PC-3 (cell line): ENCODE measurements around the gene ADAMTSL1. TPM values are rescaled to one million over a fixed set of nuclear protein-coding genes. Genes with fewer than 3 reads are reported as not detected.

Experiments used
- ATAC-seq: fragments of 200-7000 bp; cut with Tn5 transposase; 2 replicates; pipeline ENCODE4 v1.9.1; 2020; ENCODE audit warnings: mild to moderate bottlenecking, moderate library complexity
- BruUV-seq: library from RNA; stranded (reverse); fragments of 400-500 nt; replicated peaks from 2 replicates; lab custom pipeline; 2021; lab: Mats Ljungman, UMichigan
- CTCF ChIA-PET: fragments of 300-600 bp; sonication (Branson Sonifier 250); formaldehyde crosslinking; loops from one replicate; lab custom pipeline; 2022; ENCODE audit warnings: antibody characterized with exemption; lab: Charles Lee
- POLR2A ChIA-PET: fragments of 300-600 bp; sonication (Branson Sonifier 250); formaldehyde crosslinking; loops from one replicate; lab custom pipeline; 2022; ENCODE audit warnings: antibody characterized with exemption; ENCODE audit not compliant: unreplicated experiment; lab: Charles Lee
- DNase-seq: peaks from one replicate; pipeline ENCODE4 v3.0.0-alpha.2; 2015
- H2AFZ ChIP-seq: fragments of 300-600 bp; sonication (generic); 2 replicates; pipeline ENCODE4 v1.6.0; 2016; ENCODE audit warnings: antibody characterized with exemption, low read length
- H3F3A ChIP-seq: fragments of 300-600 bp; sonication (generic); one replicate; pipeline ENCODE4 v1.6.0; 2017; ENCODE audit warnings: antibody characterized with exemption, low read length, control low read depth, mild to moderate bottlenecking; ENCODE audit not compliant: unreplicated experiment
- H3K27ac ChIP-seq: fragments of 300-600 bp; sonication (generic); 2 replicates; pipeline ENCODE4 v1.5.1; 2016; ENCODE audit warnings: mild to moderate bottlenecking, low read length
- H3K27me3 ChIP-seq: fragments of 300-600 bp; sonication (generic); 2 replicates; pipeline ENCODE4 v1.6.1; 2016; ENCODE audit warnings: low read length, mixed read lengths
- H3K36me3 ChIP-seq: fragments of 300-600 bp; sonication (generic); 2 replicates; pipeline ENCODE4 v1.6.1; 2016; ENCODE audit warnings: low read depth, mixed run types, low read length, mixed read lengths
- H3K4me1 ChIP-seq: fragments of 300-600 bp; sonication (generic); 2 replicates; pipeline ENCODE4 v1.5.1; 2016; ENCODE audit warnings: low read length; ENCODE audit not compliant: insufficient read depth
- H3K4me2 ChIP-seq: fragments of 300-600 bp; sonication (generic); 2 replicates; pipeline ENCODE4 v1.6.0; 2016; ENCODE audit warnings: low read length
- H3K4me3 ChIP-seq: fragments of 300-600 bp; sonication (generic); 2 replicates; pipeline ENCODE4 v1.5.1; 2016; ENCODE audit warnings: mild to moderate bottlenecking, low read length, mixed read lengths
- H3K79me2 ChIP-seq: fragments of 300-600 bp; sonication (generic); 2 replicates; pipeline ENCODE4 v1.6.1; 2017; ENCODE audit warnings: low read length, mixed read lengths
- H3K9ac ChIP-seq: fragments of 300-600 bp; sonication (generic); 2 replicates; pipeline ENCODE4 v1.6.0; 2016; ENCODE audit warnings: mild to moderate bottlenecking, low read length
- H3K9me2 ChIP-seq: fragments of 300-600 bp; sonication (generic); replicated peaks from 2 replicates; pipeline ENCODE4 v1.6.1; 2016; ENCODE audit warnings: mixed run types, low read length, mixed read lengths
- H3K9me3 ChIP-seq: fragments of 300-600 bp; sonication (generic); 2 replicates; pipeline ENCODE4 v1.6.1; 2016; ENCODE audit warnings: low read length, mixed read lengths
- H4K20me1 ChIP-seq: fragments of 300-600 bp; sonication (generic); 2 replicates; pipeline ENCODE4 v1.6.1; 2016; ENCODE audit warnings: low read length, mixed read lengths
- EZH2 ChIP-seq: fragments of 300-600 bp; sonication (generic); IDR thresholded peaks from one replicate; pipeline ENCODE4 v1.6.1; 2017; ENCODE audit warnings: antibody characterized with exemption, mild to moderate bottlenecking, low read length; ENCODE audit not compliant: unreplicated experiment
- EZH2phosphoT487 ChIP-seq: fragments of 300-600 bp; sonication (generic); IDR thresholded peaks from 2 replicates; pipeline ENCODE4 v1.6.1; 2018; ENCODE audit warnings: mild to moderate bottlenecking, antibody characterized with exemption, low read length, borderline replicate concordance
- intact Hi-C: fragments of 100-400 bp; cut with micrococcal nuclease; formaldehyde crosslinking; loops from 2 replicates; pipeline ENCODE4 v1.9.0; 2023
- total RNA-seq: library from RNA; depleted of rRNA; stranded (reverse); fragments of >200 nt; gene quantifications from 2 replicates; pipeline ENCODE4 v1.2.3, GENCODE V29; 2014
- TF ChIP-seq, protein P1 (sequence below): fragments of 300-600 bp; sonication (generic); conservative IDR thresholded peaks from 2 replicates; pipeline ENCODE4 v1.5.1; 2017; ENCODE audit warnings: antibody characterized with exemption, low read depth, mild to moderate bottlenecking, low read length

Gene ADAMTSL1
- total RNA-seq, 1 experiment from 2014 or later: 0.26 TPM

DNA sequence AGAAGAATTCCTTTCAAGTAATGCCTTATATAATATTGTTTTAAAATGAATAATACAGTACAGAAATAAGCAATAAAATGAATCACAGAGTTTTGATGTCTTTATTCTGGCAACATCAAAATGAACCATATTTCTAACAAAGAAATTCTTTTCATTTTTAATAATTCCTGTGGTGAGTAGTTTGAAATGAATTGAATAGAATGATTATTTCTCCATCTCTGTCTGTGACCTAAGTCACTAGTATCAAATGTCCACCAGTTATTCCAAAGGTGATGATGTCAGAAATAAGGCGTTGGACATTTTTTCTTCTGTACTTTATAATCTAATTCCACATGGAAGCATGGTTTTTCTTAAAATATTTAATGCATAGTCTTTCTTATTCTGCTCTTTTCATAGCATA, 106.2 kb downstream of the ADAMTSL1 start:
- no peak overlapping the region for H3K9ac ChIP-seq
- TF ChIP-seq EZH2phosphoT487 (no peak), EZH2 (no peak)
- TF ChIP-seq, protein P1, sequence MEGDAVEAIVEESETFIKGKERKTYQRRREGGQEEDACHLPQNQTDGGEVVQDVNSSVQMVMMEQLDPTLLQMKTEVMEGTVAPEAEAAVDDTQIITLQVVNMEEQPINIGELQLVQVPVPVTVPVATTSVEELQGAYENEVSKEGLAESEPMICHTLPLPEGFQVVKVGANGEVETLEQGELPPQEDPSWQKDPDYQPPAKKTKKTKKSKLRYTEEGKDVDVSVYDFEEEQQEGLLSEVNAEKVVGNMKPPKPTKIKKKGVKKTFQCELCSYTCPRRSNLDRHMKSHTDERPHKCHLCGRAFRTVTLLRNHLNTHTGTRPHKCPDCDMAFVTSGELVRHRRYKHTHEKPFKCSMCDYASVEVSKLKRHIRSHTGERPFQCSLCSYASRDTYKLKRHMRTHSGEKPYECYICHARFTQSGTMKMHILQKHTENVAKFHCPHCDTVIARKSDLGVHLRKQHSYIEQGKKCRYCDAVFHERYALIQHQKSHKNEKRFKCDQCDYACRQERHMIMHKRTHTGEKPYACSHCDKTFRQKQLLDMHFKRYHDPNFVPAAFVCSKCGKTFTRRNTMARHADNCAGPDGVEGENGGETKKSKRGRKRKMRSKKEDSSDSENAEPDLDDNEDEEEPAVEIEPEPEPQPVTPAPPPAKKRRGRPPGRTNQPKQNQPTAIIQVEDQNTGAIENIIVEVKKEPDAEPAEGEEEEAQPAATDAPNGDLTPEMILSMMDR: no peak
- H3K36me3 ChIP-seq: no peaks in the 10 kb centered on the region
- intact Hi-C loops: no loop called here
- no peaks in the 10 kb centered on the region for H3K27me3 ChIP-seq
- BruUV-seq: no TSS peak
- no peaks in the 10 kb centered on the region for H3F3A ChIP-seq
- H3K4me3 ChIP-seq: no peak overlapping the region
- DNase-seq (no peak), ATAC-seq (no peak)
- H4K20me1 ChIP-seq: no peaks in the 10 kb centered on the region
- H3K9me2 ChIP-seq: no peaks in the 10 kb centered on the region
- ChIA-PET POLR2A (no interaction called here), CTCF (no interaction called here)
- no peak overlapping the region for H3K4me2 ChIP-seq
- no peak overlapping the region for H3K27ac ChIP-seq
- H2AFZ ChIP-seq: no peak overlapping the region
- no peaks in the 10 kb centered on the region for H3K4me1 ChIP-seq
- no peaks in the 10 kb centered on the region for H3K79me2 ChIP-seq
- H3K9me3 ChIP-seq: no peaks in the 10 kb centered on the region

DNA sequence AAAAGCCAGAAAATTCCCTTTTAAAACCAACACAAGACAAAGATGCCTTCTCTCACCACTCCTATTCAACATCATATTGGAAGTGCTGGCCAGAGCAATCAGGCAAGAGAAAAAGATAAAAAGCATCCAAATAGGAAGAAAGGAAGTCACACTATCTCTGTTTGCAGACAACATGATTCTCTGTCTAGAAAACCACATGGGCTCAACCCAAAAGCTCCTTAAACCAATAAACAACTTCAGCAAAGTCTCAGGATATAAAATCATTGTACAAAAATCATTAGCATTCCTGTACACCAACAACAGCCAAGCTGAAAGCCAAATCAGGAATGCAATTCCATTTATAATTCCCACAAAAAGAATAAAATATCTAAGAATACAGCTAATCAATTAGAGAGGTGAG, 112.0 kb downstream of the ADAMTSL1 start:
- H3K9ac ChIP-seq: no peak overlapping the region
- no peaks in the 10 kb centered on the region for H3F3A ChIP-seq
- H3K36me3 ChIP-seq: no peaks in the 10 kb centered on the region
- TF ChIP-seq, protein P1: no peak
- TF ChIP-seq EZH2: no peak
- no peak for TF ChIP-seq EZH2phosphoT487
- H3K4me2 ChIP-seq: no peak overlapping the region
- ChIA-PET POLR2A (no interaction called here), CTCF (no interaction called here)
- no peak overlapping the region for H3K27ac ChIP-seq
- H3K79me2 ChIP-seq: no peaks in the 10 kb centered on the region
- intact Hi-C loops: no loop called here
- no peaks in the 10 kb centered on the region for H3K4me1 ChIP-seq
- no peak overlapping the region for H3K4me3 ChIP-seq
- no peaks in the 10 kb centered on the region for H4K20me1 ChIP-seq
- H2AFZ ChIP-seq: no peak overlapping the region
- no TSS peak for BruUV-seq
- no peaks in the 10 kb centered on the region for H3K9me2 ChIP-seq
- DNase-seq (no peak), ATAC-seq (no peak)
- H3K27me3 ChIP-seq: no peaks in the 10 kb centered on the region
- H3K9me3 ChIP-seq: 0 out of 2 replicates have a peak, but pooled peaks cover under 1% of the 10 kb centered on the region

DNA sequence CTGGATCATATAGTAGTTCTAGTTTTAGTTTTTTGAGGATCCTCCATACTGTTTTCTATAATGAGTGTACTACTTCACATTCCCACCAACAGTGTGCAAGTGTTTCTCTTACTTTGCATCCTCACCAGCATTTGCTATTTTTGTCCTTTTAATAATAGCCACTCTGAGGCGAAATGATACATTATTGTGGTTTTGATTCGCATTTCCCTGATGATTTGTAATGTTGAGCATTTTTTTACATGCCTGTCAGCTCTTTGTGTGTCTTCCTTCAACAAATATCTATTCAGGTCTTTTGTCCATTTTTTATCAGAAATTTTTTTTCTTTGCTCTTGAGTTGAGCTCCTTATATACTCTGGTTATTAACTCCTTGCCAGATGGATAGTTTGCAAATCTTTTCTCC, 114.0 kb downstream of the ADAMTSL1 start:
- CTCF ChIA-PET: no interaction called here
- TF ChIP-seq EZH2 (no peak), EZH2phosphoT487 (no peak)
- TF ChIP-seq, protein P1: no peak
- DNase-seq (no peak), ATAC-seq (no peak)
- Histone ChIP-seq H3K4me3 (no peak overlapping the region), H3K9ac (no peak overlapping the region), H3K36me3 (no peaks in the 10 kb centered on the region), H3K27ac (no peak overlapping the region), H3F3A (no peaks in the 10 kb centered on the region), H3K79me2 (no peaks in the 10 kb centered on the region), H3K4me2 (no peak overlapping the region), H3K27me3 (no peaks in the 10 kb centered on the region), H4K20me1 (no peaks in the 10 kb centered on the region), H3K9me2 (no peaks in the 10 kb centered on the region), H3K4me1 (no peaks in the 10 kb centered on the region), H2AFZ (no peak overlapping the region), H3K9me3 (peaks cover 9% of the 10 kb centered on the region; the same call in 1 of the 2 replicates)
- POLR2A ChIA-PET: interaction anchor here (0.6 kb wide), 1 partner anchor 108 kb away, joined by 3 read pairs; no protein-coding TSS in a partner anchor
- BruUV-seq: no TSS peak
- intact Hi-C loops: no loop called here
